GM18867 (cell line): ENCODE measurements around the gene CCDC40.

Experiments used
- ATAC-seq: cut with Tn5 transposase; IDR thresholded peaks from one replicate; pipeline ENCODE4 v1.9.1; 2021; ENCODE audit warnings: mild to moderate bottlenecking, moderate library complexity; ENCODE audit not compliant: unreplicated experiment

Gene CCDC40

GRCh38 chr17:80000981-80001775 is 35.3 kb upstream of the CCDC40 start:
- ATAC-seq: no peak

- no peak for ATAC-seq
Measured at GRCh38 chr17:80002070-80002641, 34.3 kb upstream of the CCDC40 start.

- ATAC-seq: no peak
Measured at GRCh38 chr17:80002690-80003490, 33.6 kb upstream of the CCDC40 start.

- ATAC-seq: no peak
Measured at GRCh38 chr17:80003969-80004368, 32.5 kb upstream of the CCDC40 start.

- ATAC-seq: no peak
Measured at GRCh38 chr17:80005360-80006338, 30.8 kb upstream of the CCDC40 start.

- ATAC-seq: no peak
Measured at GRCh38 chr17:80006339-80006720, 30.1 kb upstream of the CCDC40 start.

GRCh38 chr17:80006811-80007752 is 29.4 kb upstream of the CCDC40 start:
- no peak for ATAC-seq

GRCh38 chr17:80007939-80008338 is 28.5 kb upstream of the CCDC40 start:
- ATAC-seq: no peak

GRCh38 chr17:80008383-80008840 is 28.0 kb upstream of the CCDC40 start:
- no peak for ATAC-seq

GRCh38 chr17:80008848-80009247 is 27.6 kb upstream of the CCDC40 start:
- no peak for ATAC-seq

- no peak for ATAC-seq
Measured at GRCh38 chr17:80009391-80010282, 26.8 kb upstream of the CCDC40 start.

- no peak for ATAC-seq
Measured at GRCh38 chr17:80010283-80010858, 26.1 kb upstream of the CCDC40 start.

- ATAC-seq: no peak
Measured at GRCh38 chr17:80011989-80012555, 24.4 kb upstream of the CCDC40 start.

- ATAC-seq: no peak
Measured at GRCh38 chr17:80012765-80013741, 23.4 kb upstream of the CCDC40 start.

- ATAC-seq: no peak
Measured at GRCh38 chr17:80017226-80018010, 19.0 kb upstream of the CCDC40 start.
